HG03520 (cell line): Measurements from ENCODE around the gene SCGB1C1.
"Not testable (repeated sequence)": the region's sequence is repeated elsewhere in the genome, so short reads cannot be mapped to it uniquely, and the experiment has no call there.

Source experiments
- ATAC-seq: cut with Tn5 transposase; IDR thresholded peaks from one replicate; pipeline ENCODE4 v1.9.1; 2021; ENCODE audit warnings: mild to moderate bottlenecking, moderate library complexity; ENCODE audit not compliant: unreplicated experiment

SCGB1C1 gene

DNA sequence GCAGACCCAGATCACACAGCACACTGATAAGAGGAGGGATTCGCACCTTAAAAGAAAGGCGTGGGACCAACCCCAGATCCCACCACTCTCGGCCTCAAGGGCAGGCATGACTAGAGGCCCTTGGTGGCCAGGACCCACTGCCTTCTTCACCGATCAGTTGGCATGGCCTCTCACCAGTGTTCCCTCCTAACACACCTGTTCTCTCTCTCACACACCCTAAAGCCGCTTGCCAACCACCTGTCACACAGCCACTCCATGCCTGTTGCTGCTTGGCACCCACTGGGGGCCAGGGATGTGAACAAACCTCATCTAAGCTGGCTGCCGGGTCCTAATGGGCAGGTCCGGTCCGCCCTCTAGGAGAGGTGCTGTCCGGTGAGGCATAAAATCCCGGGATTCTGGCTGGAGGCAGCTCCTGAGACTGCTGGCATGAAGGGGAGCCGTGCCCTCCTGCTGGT is at the start of gene SCGB1C1:
Gene SCGB1C1, plus strand, starts transcription at position 405 of the 455 bp plus-strand sequence. Its CDS starts 22 bp downstream, at position 427.
- ATAC-seq, result not testable (repeated sequence)

DNA sequence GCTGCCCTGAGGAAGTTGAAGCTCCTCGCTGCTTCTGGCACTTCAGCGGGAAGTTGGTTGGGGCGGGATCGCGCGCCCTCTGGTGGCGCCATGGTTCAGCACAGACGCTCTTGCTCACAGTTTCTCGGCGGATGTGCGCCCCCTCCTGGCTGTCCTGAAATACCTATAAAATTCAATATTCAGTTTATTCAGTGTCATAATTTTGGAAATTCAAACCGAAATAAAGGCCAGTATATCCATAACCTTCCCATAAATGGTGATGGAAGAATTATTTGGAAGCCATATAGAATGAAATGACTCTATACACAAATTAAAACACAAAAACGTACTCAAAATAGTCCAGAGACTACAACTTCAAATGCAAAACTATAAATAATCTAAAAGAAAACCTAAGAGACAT is 12.6 kb upstream of the SCGB1C1 start:
- not testable (repeated sequence) for ATAC-seq

DNA sequence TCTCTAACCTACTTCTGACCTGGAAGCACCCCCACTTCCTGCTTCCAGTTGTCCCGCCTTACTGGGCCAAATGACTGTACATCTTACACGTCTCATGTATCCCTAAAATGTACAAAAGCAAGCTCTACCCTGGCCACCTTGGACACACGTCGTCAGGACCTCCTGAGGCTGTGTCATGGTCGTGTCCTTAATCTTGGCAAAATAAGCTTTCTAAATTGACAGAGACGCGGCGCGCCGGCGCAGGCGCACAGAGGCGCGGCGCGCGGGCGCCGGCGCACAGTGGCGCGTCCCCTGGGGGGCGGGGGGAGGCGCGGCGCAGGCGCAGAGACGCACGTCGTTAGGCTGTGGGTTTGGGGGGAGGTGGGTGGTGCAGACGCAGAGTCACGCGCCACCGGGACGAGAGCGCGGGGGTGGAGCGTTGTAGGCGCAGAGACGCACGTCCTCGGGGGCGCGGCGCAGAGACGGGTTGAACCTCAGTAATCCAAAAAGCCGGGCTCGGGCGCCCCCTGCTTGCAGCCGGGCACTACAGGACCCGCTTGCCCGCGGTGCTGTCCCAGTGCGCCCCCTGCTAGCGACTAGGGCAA is 3.6 kb upstream of the SCGB1C1 start:
- not testable (repeated sequence) for ATAC-seq

DNA sequence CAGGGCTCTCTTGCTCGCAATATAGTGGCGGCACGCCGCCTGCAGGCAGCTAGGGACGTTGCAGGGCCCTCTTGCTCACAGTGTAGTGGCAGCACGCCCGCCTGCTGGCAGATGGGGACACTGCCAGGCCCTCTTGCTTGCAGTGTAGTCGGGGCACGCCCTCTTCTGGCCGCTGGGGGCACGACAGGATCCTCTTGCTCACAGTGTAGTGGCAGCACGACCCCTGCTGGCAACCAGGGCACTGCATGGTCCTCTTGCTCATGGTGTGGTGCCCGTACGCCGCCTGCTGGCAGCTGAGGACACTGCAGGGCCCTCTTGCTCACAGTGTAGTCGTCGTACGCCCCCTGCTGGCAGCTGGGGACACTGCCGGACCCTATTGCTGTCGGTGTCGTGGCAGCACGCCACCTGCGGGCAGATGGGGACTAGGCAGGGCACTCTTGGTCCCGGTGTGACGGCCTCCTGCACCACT is 3.0 kb upstream of the SCGB1C1 start:
- ATAC-seq, result peak; percentile 70

DNA sequence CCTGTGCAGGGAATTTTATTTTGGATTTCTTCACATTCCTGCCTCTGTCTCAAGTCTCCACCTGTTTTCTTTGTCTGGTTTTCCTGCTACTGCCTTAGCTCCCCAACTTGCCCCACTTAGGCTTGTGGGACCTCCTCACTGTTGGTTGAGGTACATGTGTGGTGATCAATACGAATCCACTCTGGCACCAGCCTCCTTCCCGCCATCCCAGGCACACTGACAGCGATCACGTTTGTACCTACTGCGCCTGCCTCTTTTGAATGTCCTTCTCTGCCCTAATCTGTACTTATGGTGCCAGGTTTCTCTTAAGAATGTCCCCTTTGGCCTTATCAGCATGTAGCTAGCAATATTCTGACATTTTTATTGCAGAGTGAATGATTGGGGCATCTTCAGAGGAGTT is 2.3 kb upstream of the SCGB1C1 start:
- ATAC-seq, result not testable (repeated sequence)

DNA sequence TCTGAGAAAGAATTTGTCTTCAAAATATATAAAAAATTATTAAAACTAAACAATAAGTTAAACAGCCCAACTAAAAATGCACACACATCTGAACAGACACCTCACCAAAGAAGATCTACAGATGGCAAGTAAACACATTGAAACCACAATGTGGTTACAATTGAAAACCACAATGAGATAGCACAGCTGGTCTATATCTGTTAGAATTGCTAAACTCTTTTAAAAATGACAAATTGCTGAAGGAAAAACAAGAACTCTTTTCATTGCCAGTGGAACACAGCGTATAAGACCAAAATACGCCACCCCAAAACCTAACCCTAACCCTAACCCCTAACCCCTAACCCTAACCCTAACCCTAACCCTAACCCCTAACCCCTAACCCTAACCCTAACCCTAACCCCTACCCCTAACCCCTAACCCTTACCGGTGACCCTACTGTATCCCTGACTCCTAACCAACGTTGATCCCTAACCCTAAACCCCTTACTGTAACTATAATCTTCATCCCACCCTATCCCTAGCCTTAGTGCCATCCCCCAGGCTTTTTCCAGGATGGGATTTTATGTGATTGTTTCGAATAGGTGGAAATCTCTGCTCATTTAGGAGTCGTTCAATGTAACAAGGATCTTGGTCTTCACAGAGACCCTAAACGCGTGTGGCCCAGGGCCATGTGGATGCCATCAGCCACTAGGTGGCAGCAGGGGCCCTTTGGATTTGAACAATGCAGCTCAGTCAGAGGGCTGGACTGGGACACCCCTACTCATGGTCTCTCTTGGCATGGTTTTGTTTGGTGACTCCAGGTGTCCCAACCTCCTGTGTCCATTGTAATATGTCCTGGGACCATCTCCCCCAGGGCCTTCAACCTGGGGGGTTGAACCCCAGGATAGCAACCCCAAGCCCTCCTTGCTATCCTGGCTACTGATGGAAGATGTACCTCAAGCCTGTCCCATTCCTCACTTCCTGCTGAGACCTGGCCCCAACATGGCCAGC is 1.1 kb upstream of the SCGB1C1 start:
- ATAC-seq, result peak; percentile 55

DNA sequence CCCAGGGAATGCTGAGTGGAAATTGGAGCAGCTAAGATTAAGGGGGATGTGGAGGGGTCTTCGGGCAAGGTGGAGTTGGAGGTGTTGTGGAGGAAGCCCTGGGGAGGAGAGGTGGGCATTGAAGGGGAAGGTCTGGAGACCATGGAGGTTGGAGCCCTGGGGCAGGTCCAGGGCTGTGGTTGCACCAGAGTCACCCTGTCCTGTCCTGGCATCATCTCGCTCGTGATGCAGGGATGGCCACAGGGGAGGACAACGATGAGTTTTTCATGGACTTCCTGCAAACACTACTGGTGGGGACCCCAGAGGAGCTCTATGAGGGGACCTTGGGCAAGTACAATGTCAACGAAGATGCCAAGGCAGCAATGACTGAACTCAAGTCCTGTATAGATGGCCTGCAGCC is 603 bp downstream of the SCGB1C1 start:
- ATAC-seq, result not testable (repeated sequence)

DNA sequence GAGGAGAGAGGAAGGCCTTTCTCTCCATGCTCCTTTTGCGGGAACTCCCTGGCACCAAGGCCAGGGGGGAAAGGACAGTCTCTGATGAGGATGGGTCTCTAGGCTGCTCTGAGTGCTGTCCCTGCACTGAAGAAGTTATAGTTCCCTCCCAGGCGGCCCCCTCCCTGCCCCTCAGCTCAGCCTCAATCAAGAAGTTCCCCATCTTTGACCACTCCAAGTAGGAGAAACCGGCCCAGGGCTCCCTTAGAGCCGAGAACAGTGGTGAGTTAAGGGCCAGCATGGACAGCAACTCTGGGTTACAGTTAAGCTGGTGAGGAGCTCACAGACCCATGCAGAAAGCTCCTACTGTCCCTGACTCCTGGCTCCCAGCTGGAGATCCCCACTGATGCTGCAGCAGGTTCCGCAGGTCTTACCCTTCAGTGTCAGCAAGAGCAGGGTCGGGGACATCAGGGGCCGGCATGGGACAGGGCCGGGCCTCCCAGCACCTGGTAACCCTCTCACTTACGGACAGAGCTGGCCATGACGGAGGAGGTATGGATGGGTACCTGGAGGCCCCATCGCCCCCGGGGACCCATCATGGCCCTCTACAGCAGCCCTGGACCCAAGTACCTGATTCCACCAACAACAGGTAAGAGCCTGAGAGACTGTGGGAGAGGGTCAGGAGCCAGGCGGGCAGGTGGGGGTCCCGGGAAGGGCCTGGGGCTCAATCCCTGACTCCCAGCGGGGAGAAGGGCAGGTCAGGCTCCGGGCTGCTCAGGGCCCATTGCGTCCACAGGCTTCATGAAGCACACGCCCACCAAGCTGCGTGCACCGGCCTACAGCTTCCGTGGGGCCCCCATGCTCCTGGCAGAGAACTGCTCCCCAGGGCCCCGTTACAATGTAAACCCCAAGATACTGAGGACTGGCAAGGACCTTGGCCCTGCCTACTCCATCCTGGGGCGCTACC is 4.2 kb downstream of the SCGB1C1 start:
- no peak for ATAC-seq

DNA sequence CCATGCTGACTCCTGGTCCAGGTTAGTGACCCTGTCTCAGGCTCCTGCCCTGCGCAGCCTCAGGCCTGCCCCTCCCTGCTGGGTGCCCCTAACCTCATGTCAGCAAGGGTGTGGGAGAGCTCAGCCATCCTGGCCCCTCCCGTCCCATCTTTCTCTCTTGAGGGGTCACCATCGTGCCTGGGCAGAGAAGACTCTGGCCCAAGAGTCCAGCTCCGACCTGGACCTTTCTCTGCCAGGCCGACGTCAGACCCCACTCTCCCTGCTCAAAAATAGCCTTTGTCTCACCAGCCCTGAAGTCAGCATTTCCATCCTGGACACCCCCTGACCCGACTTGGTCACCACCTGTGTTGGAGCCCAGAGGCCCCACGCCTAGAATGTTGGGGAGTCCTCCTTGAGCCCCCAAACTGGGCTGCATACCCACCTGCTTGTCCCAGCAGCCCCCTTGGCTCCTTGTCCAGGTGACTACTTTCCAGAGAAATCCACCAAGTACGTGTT is 4.9 kb downstream of the SCGB1C1 start:
- ATAC-seq, result no peak

DNA sequence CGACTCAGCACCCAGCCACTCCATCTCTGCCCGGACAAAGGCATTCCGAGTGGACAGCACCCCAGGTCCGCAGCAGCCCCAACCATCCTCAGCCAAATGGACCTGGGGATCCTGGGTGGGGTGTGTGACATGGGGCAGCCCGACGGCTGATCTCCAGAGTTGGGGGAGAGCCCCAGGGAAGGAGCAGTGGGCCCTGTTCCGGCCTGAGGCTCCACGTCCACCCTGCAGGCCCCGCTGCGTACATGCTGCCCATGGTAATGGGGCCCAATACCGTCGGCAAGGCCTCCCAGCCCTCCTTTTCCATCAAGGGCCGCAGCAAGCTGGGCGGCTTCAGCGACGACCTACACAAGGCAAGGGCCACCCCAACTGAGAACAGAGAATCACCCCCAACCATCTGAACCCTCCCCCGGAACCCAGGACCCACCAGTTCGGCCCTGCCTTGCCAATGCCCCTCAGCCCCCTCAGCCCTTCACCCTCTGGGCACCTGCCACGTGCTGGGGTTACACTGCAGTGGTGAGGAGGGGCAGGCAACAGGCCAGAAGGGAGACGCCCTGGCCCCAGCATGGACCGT is 5.4 kb downstream of the SCGB1C1 start:
- ATAC-seq, result no peak

DNA sequence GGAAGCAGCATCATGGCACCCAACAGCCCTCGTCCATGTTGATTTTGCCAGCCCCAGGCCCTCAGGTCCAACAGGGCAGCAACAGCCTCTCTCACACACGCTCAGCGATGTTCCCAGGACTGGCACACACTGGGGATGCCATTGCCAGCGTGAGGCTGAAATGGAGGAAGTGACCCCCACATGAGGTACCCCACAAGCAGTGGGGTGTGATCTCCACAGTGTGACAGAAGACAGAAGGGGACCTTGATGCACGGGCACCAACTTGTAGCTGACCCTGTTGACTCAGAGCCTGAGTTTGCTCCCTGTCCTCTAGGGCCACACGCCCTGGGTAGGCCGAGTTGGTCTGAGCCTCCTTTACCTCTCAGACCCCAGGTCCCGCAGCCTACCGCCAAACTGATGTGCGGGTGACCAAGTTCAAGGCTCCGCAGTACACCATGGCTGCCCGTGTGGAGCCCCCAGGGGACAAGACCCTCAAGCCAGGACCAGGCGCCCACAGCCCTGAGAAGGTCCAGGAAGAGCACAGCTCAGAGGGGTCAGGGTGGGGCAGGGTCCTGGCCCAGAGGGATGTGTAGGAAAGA is 6.2 kb downstream of the SCGB1C1 start:
- ATAC-seq, result no peak

DNA sequence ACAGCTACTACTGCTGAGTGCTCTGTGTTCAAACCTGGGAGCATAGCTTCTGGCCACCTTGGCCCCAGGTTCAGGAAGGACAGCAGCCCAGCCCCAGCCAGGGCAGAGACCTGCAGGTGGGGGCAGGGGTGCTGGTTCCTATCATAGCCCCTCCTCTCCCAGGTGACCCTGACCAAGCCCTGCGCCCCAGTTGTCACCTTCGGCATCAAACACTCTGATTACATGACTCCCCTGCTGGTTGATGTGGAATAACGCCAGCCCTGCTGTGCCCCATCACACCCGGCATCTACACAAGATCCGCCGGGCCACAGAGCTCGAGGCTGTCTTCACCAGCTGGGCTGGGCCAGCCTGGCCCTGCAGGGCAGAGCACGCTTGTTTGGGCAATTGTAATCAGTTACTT is 6.9 kb downstream of the SCGB1C1 start:
- ATAC-seq, result no peak

DNA sequence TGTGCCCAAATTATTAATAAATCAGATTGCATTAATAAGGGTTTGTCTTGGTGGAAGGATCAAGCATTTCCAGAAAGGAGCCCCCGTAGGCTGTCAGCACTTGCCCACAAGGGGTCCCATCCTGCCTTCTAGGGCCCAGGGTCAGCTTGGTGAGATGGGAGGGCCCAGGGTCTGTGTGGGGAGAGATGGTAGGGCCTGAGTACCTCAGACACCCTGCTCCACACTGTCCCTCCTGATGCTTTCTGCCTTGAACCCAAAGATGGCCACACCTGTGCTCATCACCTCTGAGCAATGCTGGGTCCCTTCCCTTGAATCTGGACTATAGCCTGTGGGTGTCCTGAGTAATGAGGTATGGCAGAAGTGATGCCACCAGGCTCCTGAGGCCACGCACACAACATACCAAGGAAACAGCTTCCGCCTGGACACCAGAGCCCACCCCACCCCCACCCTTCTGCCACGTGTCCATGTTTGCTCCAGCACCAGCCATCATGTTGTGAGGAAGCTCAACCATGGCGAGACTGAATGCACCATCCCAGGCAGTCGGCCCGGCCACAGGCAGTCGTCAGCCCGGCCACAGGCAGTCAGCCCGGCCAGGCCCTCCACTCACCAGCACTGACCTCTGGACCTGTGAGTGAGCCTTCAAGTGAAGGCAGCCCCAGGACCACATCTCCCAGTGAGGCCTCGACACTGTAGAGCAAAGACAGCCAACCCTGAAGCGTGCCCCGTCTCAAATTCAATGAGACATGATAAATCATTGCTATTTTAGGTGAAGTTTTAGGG is 7.5 kb downstream of the SCGB1C1 start:
- no peak for ATAC-seq

DNA sequence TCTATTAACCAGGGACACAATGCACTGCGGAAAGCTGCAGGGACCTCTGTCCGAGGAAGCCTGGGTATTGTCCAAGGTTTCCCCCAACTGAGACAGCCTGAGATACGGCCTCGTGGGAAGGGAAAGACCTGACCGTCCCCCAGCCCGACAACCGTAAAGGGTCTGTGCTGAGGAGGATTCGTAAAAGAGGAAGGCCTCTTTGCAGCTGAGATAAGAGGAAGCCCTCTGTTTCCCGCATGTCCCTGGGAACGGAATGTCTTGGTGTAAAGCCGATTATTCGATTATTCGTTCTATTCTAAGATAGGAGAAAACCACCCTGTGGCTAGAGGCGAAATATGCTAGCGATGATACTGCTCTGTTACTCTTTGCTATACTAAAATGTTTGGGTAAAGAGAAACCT is 9.1 kb downstream of the SCGB1C1 start:
- no peak for ATAC-seq

DNA sequence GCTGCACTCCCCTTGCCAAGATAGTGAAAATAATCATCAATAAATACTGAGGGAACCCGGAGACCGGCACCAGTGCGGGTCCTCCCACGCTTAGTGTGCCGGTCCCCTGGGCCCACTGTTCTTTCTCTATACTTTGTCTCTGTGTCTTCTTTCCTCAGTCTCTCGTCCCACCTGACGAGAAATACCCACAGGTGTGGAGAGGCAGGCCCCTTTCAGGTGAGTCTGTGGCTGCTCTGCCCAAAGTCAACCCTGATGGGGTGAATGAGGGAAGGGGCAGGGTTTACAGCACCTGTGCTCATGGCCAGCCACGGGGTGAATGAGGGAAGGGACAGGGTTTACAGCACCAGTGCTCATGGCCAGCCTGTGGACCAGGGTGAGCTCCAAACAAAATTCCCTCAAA is 9.6 kb downstream of the SCGB1C1 start:
- ATAC-seq, result no peak

DNA sequence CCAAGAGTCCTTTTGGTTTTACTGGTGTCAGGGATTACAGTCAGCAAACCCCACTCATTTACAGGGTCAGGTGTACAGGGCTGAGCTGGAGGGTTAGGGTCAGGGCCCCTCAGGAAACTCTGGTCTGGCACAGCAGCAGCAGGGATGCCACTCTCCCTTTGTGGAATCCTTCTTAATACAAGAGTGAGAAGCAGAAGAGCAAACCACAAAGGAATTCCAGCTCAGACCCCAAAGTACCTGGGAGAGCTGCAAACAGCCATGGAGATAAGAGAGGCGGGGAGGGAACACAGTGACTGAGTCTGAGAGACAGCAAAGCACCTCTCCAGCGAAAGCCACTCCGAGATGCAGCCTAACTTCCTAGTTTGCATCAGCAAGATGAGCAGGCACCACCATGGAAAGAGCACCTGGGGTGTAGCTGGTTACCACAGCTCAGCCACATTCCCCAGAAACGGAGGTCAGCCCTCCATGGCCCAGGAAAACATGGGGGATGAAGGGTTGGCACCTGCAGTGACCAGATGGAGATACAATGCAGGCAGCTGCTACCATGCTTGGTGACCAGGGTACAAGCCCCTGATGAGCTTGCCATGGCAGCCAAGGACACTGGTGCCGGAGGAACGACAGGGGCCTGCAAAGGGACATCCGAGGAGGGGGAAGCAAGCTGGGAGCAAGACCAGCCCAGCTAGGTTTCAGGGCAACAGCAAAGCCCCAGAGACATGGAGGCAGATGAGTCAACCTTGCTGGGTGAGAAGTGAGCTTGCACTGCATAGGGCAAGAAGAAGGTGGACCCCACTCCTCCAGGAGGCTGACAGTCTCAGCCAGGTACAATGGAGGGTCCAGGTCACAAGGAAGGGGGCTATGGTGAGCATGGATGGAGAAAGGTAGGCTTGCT is 10.4 kb downstream of the SCGB1C1 start:
- ATAC-seq, result no peak

DNA sequence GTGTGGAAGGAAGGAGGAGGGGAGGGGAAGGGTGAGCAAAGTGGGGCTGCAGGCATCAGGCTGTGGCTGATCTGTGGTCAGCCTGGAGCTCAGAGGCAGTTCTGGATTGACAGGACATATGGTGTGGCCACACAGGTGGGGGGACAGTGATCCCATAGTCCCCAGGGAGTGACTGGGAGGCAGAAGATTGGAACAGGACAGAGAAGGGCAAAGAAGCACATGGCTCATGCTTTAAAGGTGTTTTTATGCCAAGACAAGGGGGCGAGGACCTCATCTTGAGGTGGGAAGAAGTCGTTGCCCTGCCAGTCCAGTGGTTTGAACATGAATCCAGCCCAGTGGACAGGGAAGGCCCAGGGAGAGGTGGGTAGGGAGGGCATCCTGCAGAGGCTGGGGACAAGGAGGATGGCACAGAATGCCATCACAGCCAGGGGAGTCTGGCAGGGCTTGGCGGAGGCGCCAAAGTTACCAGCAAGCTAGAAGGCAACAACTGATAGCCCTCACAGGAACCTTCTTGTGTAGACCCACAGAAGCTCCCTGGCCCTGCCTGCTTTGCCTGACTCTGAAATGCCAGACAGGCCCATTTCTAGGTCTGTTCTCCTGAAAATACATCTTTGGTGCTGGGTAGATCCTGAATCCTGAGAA is 11.2 kb downstream of the SCGB1C1 start:
- ATAC-seq, result no peak
